Mesothelial cell of epicardium (in vitro differentiated cells): ENCODE results near the gene GPSM3. TPM values are rescaled to one million over a fixed set of nuclear protein-coding genes. Genes with fewer than 3 reads are reported as not detected.
A peak's percentile ranks its signal among the peaks of the same experiment; 100 is the strongest.
"Not testable (repeated sequence)": the region's sequence is repeated elsewhere in the genome, so short reads cannot be mapped to it uniquely, and the experiment has no call there.

ENCODE experiments used
- DNase-seq, 2 experiments: peaks; one replicate each; pipeline ENCODE4 v3.0.0; 2021; ENCODE audit warnings: low spot score in 2 of 2; ENCODE audit not compliant: unreplicated experiment in 2 of 2
- H3K27ac Mint-ChIP-seq: 2 replicates; pipeline ENCODE4 v1.8.0; 2021; ENCODE audit warnings: mixed read lengths
- H3K27me3 Mint-ChIP-seq: 2 replicates; pipeline ENCODE4 v1.8.0; 2021; ENCODE audit warnings: low read depth, mixed read lengths
- H3K36me3 Mint-ChIP-seq: 2 replicates; pipeline ENCODE4 v1.8.0; 2021; ENCODE audit warnings: mixed read lengths
- H3K4me1 Mint-ChIP-seq: 2 replicates; pipeline ENCODE4 v1.8.0; 2021; ENCODE audit warnings: mixed read lengths
- H3K4me3 Mint-ChIP-seq: 2 replicates; pipeline ENCODE4 v1.8.0; 2021; ENCODE audit warnings: mild to moderate bottlenecking, moderate library complexity, mixed read lengths
- H3K9me3 Mint-ChIP-seq: 2 replicates; pipeline ENCODE4 v1.8.0; 2021; ENCODE audit warnings: mixed read lengths
- CTCF ChIP-seq: fragments of 200-600 bp; sonication (generic); IDR thresholded peaks from one replicate; pipeline ENCODE4 v1.5.0; 2021; ENCODE audit warnings: antibody characterized with exemption; ENCODE audit not compliant: unreplicated experiment
- total RNA-seq: library from RNA; stranded (reverse); gene quantifications from 3 replicates; pipeline ENCODE4 v1.2.1, GENCODE V29; 2021

The GPSM3 gene
- total RNA-seq, 1 donor from 2014 or later: 7.6 TPM

- Mint-ChIP-seq H3K27me3 (no peaks in the 10 kb centered on the region), H3K27ac (peak overlapping the region; percentile 100), H3K4me1 (peaks cover 50% of the 10 kb centered on the region), H3K4me3 (peak overlapping the region; percentile 94), H3K36me3 (no peaks in the 10 kb centered on the region), H3K9me3 (no peaks in the 10 kb centered on the region)
- DNase-seq: peak; percentile 100
- peak; percentile 66 for TF ChIP-seq CTCF
Observed at GRCh38 chr6:32195652-32195901, 3.1 kb upstream of the GPSM3 start.

- no peak for TF ChIP-seq CTCF
- DNase-seq: no peak
- no peaks in the 10 kb centered on the region for H3K9me3 Mint-ChIP-seq
- H3K27me3 Mint-ChIP-seq: no peaks in the 10 kb centered on the region
- H3K36me3 Mint-ChIP-seq: no peaks in the 10 kb centered on the region
- H3K4me1 Mint-ChIP-seq: peaks cover 53% of the 10 kb centered on the region
- peak overlapping the region; percentile 99 for H3K27ac Mint-ChIP-seq
- peak overlapping the region; percentile 94 for H3K4me3 Mint-ChIP-seq
Observed at GRCh38 chr6:32194825-32195651, 2.6 kb upstream of the GPSM3 start.

DNA sequence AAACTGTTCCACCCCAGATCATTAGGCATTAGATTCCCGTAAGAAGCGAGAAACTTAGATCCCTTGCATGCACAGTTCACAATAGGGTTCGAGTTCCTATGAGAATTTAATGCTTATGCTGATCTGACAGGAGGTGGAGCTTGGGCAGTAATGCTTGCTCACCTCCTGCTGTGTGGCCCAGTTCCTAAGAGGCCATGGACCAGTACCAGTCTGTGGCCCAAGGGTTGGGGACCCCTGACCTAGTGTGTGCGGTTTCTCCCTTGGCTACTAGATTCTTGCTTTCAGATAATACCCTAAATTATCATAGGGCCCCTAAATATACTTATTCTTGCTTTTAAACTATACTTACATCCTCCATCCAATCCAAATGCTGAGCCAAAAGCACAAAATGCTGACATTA, 1.9 kb upstream of the GPSM3 start:
- no peak for DNase-seq
- H3K4me3 Mint-ChIP-seq: peak overlapping the region; percentile 94
- H3K4me1 Mint-ChIP-seq: peaks cover 53% of the 10 kb centered on the region
- no peak for TF ChIP-seq CTCF
- H3K27me3 Mint-ChIP-seq: no peaks in the 10 kb centered on the region
- H3K36me3 Mint-ChIP-seq: no peaks in the 10 kb centered on the region
- H3K9me3 Mint-ChIP-seq: no peaks in the 10 kb centered on the region
- H3K27ac Mint-ChIP-seq: peak overlapping the region; percentile 99

GRCh38 chr6:32193096-32193495, 653 bp upstream of the GPSM3 start:
- H3K4me3 Mint-ChIP-seq: peak overlapping the region; percentile 51
- DNase-seq, H3K27me3 Mint-ChIP-seq, H3K9me3 Mint-ChIP-seq, H3K36me3 Mint-ChIP-seq: not testable (repeated sequence)
- peaks cover 65% of the 10 kb centered on the region for H3K4me1 Mint-ChIP-seq
- H3K27ac Mint-ChIP-seq: peak overlapping the region; percentile 94

GRCh38 chr6:32191696-32192607, 491 bp downstream of the GPSM3 start:
- H3K4me3 Mint-ChIP-seq: peak overlapping the region; percentile 13
- peak overlapping the region; percentile 94 for H3K27ac Mint-ChIP-seq
- no peak for DNase-seq
- no peaks in the 10 kb centered on the region for H3K9me3 Mint-ChIP-seq
- TF ChIP-seq CTCF: no peak
- H3K4me1 Mint-ChIP-seq: peaks cover 71% of the 10 kb centered on the region
- H3K27me3 Mint-ChIP-seq: no peaks in the 10 kb centered on the region
- peaks cover 8% of the 10 kb centered on the region for H3K36me3 Mint-ChIP-seq
